ENCODE results near the gene SSC5D. TPM values are rescaled to one million over a fixed set of nuclear protein-coding genes. Genes with fewer than 3 reads are reported as not detected.

The SSC5D gene
- total RNA-seq, 1 experiment from 2014 or later, result 1.5 TPM

DNA sequence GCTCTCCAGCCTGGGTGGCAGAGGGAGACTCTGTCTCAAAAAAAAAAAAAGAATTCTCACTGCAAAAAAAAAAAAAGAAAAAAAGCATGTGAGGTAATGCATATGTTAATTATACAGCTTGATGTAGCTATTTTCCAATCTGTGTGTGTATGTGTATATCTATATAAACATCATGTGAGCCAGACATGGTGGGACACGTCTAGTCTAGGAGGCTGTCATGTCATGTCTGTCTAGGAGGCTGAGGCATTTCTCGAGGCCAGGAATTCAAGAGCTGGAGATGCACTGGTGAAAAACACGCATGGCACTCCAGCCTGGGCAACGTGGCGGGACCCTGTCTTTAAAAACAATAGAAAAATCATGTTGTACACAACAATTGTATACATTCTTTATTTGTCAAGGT, 64.0 kb downstream of the SSC5D start:
- Histone ChIP-seq H3K27ac (ENCODE audit: low read depth, low read length) (no peak overlapping the region), H2AFZ (ENCODE audit: low read depth, low read length, poor library complexity, severe bottlenecking) (peak overlapping the region; percentile 45), H3K79me2 (ENCODE audit: insufficient read depth, low read length) (no peaks in the 10 kb centered on the region), H3K4me1 (ENCODE audit: control insufficient read depth in 1 of 2, insufficient read depth in 2 of 2, low read length in 2 of 2) (peaks cover 31 to 55% of the 10 kb centered on the region in 2 experiments), H3K27me3 (ENCODE audit: insufficient read depth, low read length) (no peaks in the 10 kb centered on the region), H3K9me3 (ENCODE audit: control insufficient read depth in 1 of 2, insufficient read depth in 1 of 2, low read depth in 1 of 2, low read length in 2 of 2) (no peaks in the 10 kb centered on the region), H3K36me3 (ENCODE audit: control insufficient read depth in 1 of 2, insufficient read depth in 2 of 2, low read length in 2 of 2) (no peaks in the 10 kb centered on the region), H3K9ac (ENCODE audit: low read length) (no peak overlapping the region), H3K9me2 (ENCODE audit: insufficient read depth) (no peaks in the 10 kb centered on the region), H3K4me2 (ENCODE audit: low read length) (peak overlapping the region; percentile 63), H4K20me1 (ENCODE audit: insufficient read depth) (no peaks in the 10 kb centered on the region), H3K4me3 (replicated peaks in 1 of 2; ENCODE audit: low read depth in 1 of 2, low read length in 2 of 2) (no peak overlapping the region; a peak in 1 of 4 replicates)
- TF ChIP-seq SP1 (IDR thresholded peaks at IDR 0.05; ENCODE audit: low read depth) (no peak), ELF1 (IDR thresholded peaks at IDR 0.05; ENCODE audit: borderline replicate concordance, low read depth) (no peak), POLR2AphosphoS5 (IDR thresholded peaks at IDR 0.05; ENCODE audit: low read depth, low read length) (no peak), RAD21 (IDR thresholded peaks at IDR 0.05; ENCODE audit: low read depth) (no peak), JUND (IDR thresholded peaks at IDR 0.05) (no peak), CTCF (IDR thresholded peaks at IDR 0.05 in 2 of 3, conservative IDR thresholded peaks at IDR 0.05 in 1 of 3; ENCODE audit: borderline replicate concordance in 1 of 3, insufficient read depth in 1 of 3, low read depth in 2 of 3, low read length in 2 of 3) (no peak), TCF7L2 (IDR thresholded peaks at IDR 0.05; ENCODE audit: borderline replicate concordance, extremely low read depth, insufficient read depth, insufficient read length) (no peak)
- POLR2A ChIA-PET, result no interaction called here
- DNase-seq (ENCODE audit: low read depth, low spot score), result no peak
- RAD21 ChIA-PET (ENCODE audit: low non-redundant PET in 1 of 2, low total read pairs in 2 of 2, uncharacterized antibody in 2 of 2, unreplicated experiment in 2 of 2), result interaction anchor here in 1 of 2 experiments (0.6 kb wide), 1 partner anchor 20 kb away, joined by 5 read pairs; no protein-coding TSS in a partner anchor
- intact Hi-C loops (cut with micrococcal nuclease), result no loop called here
- no peak for ATAC-seq
- no TSS peak for BruUV-seq (replicated peaks)
- CTCF ChIA-PET, result interaction anchor here (1.4 kb wide), 1 partner anchor 49 kb away, joined by 4 read pairs; no protein-coding TSS in a partner anchor

DNA sequence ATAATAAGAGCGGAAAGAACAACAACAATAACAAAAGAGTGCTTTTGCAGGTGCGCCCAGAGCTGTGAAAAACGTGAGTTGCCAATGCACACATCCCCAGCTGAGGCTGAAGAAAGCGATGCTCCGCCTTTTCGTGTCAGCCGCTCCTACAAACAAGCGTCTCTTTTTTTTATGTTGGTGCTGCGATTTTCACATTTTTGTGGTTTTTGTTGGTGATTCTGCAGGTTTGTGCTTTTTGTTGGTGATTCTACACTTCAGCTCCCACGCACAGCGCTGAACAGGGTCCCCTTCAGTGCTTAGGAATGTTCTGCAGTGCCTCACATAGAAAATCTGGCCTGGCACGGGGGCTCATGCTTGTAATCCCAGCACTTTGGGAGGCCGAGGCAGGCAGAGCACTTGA, 64.4 kb downstream of the SSC5D start:
- no peak overlapping the region for H3K9ac ChIP-seq (ENCODE audit: low read length)
- RAD21 ChIA-PET (ENCODE audit: low non-redundant PET in 1 of 2, low total read pairs in 2 of 2, uncharacterized antibody in 2 of 2, unreplicated experiment in 2 of 2), result interaction anchor here (0.6 to 0.7 kb wide), 2 partner anchors 20 to 72 kb away, joined by 3 to 5 read pairs; no protein-coding TSS in a partner anchor
- POLR2A ChIA-PET, result no interaction called here
- H3K9me3 ChIP-seq (ENCODE audit: control insufficient read depth in 1 of 2, insufficient read depth in 1 of 2, low read depth in 1 of 2, low read length in 2 of 2), result no peaks in the 10 kb centered on the region
- H3K36me3 ChIP-seq (ENCODE audit: control insufficient read depth in 1 of 2, insufficient read depth in 2 of 2, low read length in 2 of 2), result no peaks in the 10 kb centered on the region
- peak overlapping the region; percentile 63 for H3K4me2 ChIP-seq (ENCODE audit: low read length)
- H3K4me1 ChIP-seq (ENCODE audit: control insufficient read depth in 1 of 2, insufficient read depth in 2 of 2, low read length in 2 of 2), result peaks cover 26 to 51% of the 10 kb centered on the region in 2 experiments
- peak overlapping the region; percentile 45 for H2AFZ ChIP-seq (ENCODE audit: low read depth, low read length, poor library complexity, severe bottlenecking)
- no TSS peak for BruUV-seq (replicated peaks)
- H3K27ac ChIP-seq (ENCODE audit: low read depth, low read length), result no peak overlapping the region
- DNase-seq (ENCODE audit: low read depth, low spot score) (no peak), ATAC-seq (no peak)
- H4K20me1 ChIP-seq (ENCODE audit: insufficient read depth), result no peaks in the 10 kb centered on the region
- H3K4me3 ChIP-seq (replicated peaks in 1 of 2; ENCODE audit: low read depth in 1 of 2, low read length in 2 of 2), result peak overlapping the region in 1 of 2 experiments; percentile 18; a peak in 2 of 4 replicates
- intact Hi-C loops (cut with micrococcal nuclease), result no loop called here
- CTCF ChIA-PET, result interaction anchor here (1.4 kb wide), 1 partner anchor 49 kb away, joined by 4 read pairs; no protein-coding TSS in a partner anchor
- H3K27me3 ChIP-seq (ENCODE audit: insufficient read depth, low read length), result no peaks in the 10 kb centered on the region
- H3K79me2 ChIP-seq (ENCODE audit: insufficient read depth, low read length), result no peaks in the 10 kb centered on the region
- no peaks in the 10 kb centered on the region for H3K9me2 ChIP-seq (ENCODE audit: insufficient read depth)
- TF ChIP-seq ELF1 (IDR thresholded peaks at IDR 0.05; ENCODE audit: borderline replicate concordance, low read depth), result no peak
- TF ChIP-seq JUND (IDR thresholded peaks at IDR 0.05), result no peak
- no peak for TF ChIP-seq EGR1 (IDR thresholded peaks at IDR 0.05; ENCODE audit: low read depth)
- TF ChIP-seq EZH2 (IDR thresholded peaks at IDR 0.05), result no peak
- no peak for TF ChIP-seq SIN3A (IDR thresholded peaks at IDR 0.05; ENCODE audit: low read depth)
- no peak for TF ChIP-seq SP1 (IDR thresholded peaks at IDR 0.05; ENCODE audit: low read depth)
- TF ChIP-seq, protein P1, sequence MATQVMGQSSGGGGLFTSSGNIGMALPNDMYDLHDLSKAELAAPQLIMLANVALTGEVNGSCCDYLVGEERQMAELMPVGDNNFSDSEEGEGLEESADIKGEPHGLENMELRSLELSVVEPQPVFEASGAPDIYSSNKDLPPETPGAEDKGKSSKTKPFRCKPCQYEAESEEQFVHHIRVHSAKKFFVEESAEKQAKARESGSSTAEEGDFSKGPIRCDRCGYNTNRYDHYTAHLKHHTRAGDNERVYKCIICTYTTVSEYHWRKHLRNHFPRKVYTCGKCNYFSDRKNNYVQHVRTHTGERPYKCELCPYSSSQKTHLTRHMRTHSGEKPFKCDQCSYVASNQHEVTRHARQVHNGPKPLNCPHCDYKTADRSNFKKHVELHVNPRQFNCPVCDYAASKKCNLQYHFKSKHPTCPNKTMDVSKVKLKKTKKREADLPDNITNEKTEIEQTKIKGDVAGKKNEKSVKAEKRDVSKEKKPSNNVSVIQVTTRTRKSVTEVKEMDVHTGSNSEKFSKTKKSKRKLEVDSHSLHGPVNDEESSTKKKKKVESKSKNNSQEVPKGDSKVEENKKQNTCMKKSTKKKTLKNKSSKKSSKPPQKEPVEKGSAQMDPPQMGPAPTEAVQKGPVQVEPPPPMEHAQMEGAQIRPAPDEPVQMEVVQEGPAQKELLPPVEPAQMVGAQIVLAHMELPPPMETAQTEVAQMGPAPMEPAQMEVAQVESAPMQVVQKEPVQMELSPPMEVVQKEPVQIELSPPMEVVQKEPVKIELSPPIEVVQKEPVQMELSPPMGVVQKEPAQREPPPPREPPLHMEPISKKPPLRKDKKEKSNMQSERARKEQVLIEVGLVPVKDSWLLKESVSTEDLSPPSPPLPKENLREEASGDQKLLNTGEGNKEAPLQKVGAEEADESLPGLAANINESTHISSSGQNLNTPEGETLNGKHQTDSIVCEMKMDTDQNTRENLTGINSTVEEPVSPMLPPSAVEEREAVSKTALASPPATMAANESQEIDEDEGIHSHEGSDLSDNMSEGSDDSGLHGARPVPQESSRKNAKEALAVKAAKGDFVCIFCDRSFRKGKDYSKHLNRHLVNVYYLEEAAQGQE (IDR thresholded peaks at IDR 0.05; ENCODE audit: low read depth), result no peak
- no peak for TF ChIP-seq CBX3 (IDR thresholded peaks at IDR 0.05; ENCODE audit: low read depth)
- TF ChIP-seq EZH2phosphoT487 (IDR thresholded peaks at IDR 0.05; ENCODE audit: borderline replicate concordance), result no peak
- no peak for TF ChIP-seq CEBPB (IDR thresholded peaks at IDR 0.05; ENCODE audit: low read depth)
- TF ChIP-seq, protein P2, sequence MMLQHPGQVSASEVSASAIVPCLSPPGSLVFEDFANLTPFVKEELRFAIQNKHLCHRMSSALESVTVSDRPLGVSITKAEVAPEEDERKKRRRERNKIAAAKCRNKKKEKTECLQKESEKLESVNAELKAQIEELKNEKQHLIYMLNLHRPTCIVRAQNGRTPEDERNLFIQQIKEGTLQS (IDR thresholded peaks at IDR 0.05), result no peak
